ENCODE data around the gene SLC29A4.

DNA sequence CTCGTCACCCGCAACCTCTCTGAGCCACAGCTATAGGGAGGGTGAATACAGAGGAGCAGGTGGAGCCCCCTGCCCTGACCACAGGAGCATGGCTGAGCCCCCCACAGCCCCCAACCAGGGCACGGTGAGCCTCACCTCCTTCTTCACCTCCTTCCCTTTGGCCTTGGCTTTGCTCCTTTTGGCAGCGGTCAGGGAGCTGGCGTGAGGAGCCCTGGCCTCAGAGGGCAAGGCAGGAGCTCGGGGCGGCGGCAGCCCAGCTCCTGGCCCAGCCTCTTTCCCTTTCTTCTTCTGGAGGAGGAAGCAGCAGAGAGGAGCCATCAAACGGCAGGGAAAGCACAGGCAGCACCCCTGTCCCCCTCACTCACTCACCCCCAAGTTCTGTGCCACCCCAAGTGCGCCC, 42.2 kb downstream of the SLC29A4 start:
- no peak for TF ChIP-seq PPARA (CRISPR knock-in tag; IDR thresholded peaks at IDR 0.05; ENCODE audit: borderline replicate concordance)
- no peak for TF ChIP-seq BACH2 (CRISPR knock-in tag; IDR thresholded peaks at IDR 0.05; ENCODE audit: borderline replicate concordance)
- TF ChIP-seq TCF4 (CRISPR knock-in tag; IDR thresholded peaks at IDR 0.05; ENCODE audit: borderline replicate concordance), result no peak
- TF ChIP-seq RARB (CRISPR knock-in tag; IDR thresholded peaks at IDR 0.05), result no peak
- TF ChIP-seq, protein P1, sequence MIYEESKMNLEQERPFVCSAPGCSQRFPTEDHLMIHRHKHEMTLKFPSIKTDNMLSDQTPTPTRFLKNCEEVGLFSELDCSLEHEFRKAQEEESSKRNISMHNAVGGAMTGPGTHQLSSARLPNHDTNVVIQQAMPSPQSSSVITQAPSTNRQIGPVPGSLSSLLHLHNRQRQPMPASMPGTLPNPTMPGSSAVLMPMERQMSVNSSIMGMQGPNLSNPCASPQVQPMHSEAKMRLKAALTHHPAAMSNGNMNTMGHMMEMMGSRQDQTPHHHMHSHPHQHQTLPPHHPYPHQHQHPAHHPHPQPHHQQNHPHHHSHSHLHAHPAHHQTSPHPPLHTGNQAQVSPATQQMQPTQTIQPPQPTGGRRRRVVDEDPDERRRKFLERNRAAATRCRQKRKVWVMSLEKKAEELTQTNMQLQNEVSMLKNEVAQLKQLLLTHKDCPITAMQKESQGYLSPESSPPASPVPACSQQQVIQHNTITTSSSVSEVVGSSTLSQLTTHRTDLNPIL (CRISPR knock-in tag; IDR thresholded peaks at IDR 0.05; ENCODE audit: low read depth), result no peak
- TF ChIP-seq, protein P2, sequence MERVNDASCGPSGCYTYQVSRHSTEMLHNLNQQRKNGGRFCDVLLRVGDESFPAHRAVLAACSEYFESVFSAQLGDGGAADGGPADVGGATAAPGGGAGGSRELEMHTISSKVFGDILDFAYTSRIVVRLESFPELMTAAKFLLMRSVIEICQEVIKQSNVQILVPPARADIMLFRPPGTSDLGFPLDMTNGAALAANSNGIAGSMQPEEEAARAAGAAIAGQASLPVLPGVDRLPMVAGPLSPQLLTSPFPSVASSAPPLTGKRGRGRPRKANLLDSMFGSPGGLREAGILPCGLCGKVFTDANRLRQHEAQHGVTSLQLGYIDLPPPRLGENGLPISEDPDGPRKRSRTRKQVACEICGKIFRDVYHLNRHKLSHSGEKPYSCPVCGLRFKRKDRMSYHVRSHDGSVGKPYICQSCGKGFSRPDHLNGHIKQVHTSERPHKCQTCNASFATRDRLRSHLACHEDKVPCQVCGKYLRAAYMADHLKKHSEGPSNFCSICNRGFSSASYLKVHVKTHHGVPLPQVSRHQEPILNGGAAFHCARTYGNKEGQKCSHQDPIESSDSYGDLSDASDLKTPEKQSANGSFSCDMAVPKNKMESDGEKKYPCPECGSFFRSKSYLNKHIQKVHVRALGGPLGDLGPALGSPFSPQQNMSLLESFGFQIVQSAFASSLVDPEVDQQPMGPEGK (CRISPR knock-in tag; IDR thresholded peaks at IDR 0.05; ENCODE audit: borderline replicate concordance), result no peak

All from SK-N-SH treated with all-trans-retinoic acid at 6 μM for 48 hours (cell line).